Spleen (tissue), 7 donors: ENCODE data around the gene SCD5.

Source experiments
- POLR2A ChIP-seq, 3 donors: fragments of 450-650 bp; IDR thresholded peaks; one replicate each; pipeline ENCODE4 v1.5.1; 2017; ENCODE audit warnings: antibody characterized with exemption in 3 of 3, mild to moderate bottlenecking in 1 of 3
- POLR2AphosphoS5 ChIP-seq, 3 donors: sonication (generic); formaldehyde crosslinking; IDR thresholded peaks; one replicate each; pipeline ENCODE4 v1.5.1; 2017; ENCODE audit warnings: antibody characterized with exemption in 3 of 3
- TF ChIP-seq, protein P1 (sequence below), 11 experiments: fragments of 200-600 bp in 7 of 11; fragments of 450-650 bp in 4 of 11; sonication (generic) in 4 of 11; IDR thresholded peaks in 8 of 11; conservative IDR thresholded peaks in 3 of 11; 1 replicate in 7 of 11; 2 replicates in 4 of 11; pipeline versions ENCODE4 v1.4.0 to v1.8.0; 2016 to 2021; ENCODE audit warnings: antibody characterized with exemption in 11 of 11, inconsistent platforms in 4 of 11, mild to moderate bottlenecking in 1 of 11
- donor health status: DM: no; HTN: no; CAD: no; lungs with moderate emphysema.
- donor health status: DM: no; HTN: no; CAD: no.
- donor health status: DM: no; HTN: no; CAD: no.

DNA sequence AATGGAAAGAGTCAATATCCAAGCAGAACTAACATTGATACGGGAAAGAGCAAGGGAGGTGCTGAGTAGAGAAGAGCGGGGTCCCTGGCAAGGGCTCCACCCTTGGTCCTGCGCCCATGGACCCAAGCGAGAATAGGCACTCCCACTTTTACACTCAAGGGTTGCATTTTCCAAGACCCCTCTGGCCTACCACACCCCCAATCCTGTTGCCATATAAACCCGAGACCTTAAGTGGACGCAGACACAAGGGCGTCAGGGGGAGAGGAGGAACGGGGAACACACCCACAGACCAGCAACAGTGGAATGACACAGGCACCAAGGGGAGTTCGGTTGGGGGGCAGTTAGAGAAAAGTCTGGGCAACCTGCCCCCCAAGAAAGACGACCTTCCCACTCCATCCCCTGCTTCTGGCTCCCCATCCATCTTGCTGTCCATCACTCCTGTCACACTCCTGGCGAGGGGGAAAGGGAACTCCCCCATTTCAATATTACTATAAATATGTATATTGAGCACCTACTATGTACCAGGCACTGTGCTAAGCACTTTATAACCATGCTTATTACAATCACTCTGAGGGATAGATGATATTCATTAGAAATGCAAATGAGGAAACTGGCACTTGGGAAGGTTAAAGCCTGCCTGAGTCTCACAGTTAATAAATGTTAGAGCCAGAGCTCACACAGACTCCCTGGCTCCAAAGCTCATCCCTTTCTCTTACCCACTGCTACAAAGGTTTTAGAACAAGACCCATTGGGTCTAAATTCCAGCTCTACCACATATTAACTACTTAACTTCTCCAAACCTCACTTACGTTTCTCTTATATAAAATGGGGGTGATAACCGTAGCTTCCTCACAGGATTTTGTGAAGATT, 51.7 kb downstream of the SCD5 start:
- TF ChIP-seq, protein P1, sequence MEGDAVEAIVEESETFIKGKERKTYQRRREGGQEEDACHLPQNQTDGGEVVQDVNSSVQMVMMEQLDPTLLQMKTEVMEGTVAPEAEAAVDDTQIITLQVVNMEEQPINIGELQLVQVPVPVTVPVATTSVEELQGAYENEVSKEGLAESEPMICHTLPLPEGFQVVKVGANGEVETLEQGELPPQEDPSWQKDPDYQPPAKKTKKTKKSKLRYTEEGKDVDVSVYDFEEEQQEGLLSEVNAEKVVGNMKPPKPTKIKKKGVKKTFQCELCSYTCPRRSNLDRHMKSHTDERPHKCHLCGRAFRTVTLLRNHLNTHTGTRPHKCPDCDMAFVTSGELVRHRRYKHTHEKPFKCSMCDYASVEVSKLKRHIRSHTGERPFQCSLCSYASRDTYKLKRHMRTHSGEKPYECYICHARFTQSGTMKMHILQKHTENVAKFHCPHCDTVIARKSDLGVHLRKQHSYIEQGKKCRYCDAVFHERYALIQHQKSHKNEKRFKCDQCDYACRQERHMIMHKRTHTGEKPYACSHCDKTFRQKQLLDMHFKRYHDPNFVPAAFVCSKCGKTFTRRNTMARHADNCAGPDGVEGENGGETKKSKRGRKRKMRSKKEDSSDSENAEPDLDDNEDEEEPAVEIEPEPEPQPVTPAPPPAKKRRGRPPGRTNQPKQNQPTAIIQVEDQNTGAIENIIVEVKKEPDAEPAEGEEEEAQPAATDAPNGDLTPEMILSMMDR (IDR thresholded peaks at IDR 0.05 in 8 of 11, conservative IDR thresholded peaks at IDR 0.05 in 3 of 11), result no peak
- TF ChIP-seq POLR2AphosphoS5 (IDR thresholded peaks at IDR 0.05) (no peak), POLR2A (IDR thresholded peaks at IDR 0.05) (no peak)
